ENCODE measurements around the gene PIM2.
"Not testable (repeated sequence)": the region's sequence is repeated elsewhere in the genome, so short reads cannot be mapped to it uniquely, and the experiment has no call there.

PIM2 gene

DNA sequence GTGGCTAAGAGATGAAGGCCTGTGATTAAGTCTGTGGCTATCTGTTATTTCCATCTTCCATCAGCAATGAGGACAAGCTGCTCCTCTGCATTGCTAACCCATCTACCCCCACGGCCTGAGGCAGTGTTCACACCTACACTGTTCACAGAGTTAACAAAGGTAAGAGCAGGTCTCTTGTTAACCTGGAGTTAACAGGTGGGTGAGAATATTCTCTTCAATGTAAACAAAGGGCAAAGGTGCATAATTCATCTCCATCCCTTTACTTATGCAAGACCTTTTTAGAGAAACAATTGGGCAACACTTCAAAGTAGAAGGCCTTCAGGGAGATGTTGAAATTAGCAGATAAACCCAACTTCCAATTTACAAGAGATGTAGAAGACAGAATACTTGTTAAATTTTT, 10.2 kb downstream of the PIM2 start:
- no peak for DNase-seq (ENCODE audit: low read depth in 2 of 2, low spot score in 1 of 2)

DNA sequence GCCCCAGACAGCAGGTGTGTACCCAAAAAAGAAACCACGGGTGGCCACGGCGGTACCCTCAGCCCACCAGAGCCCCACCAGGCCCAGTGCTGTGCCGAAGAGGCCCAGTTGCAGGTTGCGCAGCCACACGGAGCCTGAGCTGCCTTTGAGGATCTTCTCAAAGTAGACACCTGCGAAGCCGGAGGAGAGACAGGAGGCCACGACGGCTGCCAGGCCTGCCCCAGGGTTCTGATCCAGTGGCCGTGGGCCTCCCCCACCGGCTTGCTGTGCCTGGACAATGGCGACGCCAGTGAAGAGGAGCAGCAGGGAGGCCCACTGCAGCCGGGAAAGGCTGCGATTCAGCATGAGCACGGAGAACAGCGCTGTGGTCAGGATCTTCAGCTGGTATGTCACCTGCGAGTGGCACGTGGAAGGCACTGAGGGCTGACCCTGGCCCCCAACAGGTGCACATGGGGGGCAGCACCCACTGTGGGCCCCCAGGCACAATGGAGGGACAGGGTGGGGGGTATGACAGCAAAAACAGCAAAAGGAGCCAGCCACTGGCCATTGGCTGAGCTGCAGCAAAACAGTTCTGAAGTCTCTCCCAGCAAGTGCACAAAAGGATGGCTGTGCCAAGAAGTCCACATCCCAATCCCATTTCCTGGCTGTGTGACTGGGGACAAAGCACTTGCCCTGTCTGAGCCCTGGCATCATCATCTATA, 13.6 kb downstream of the PIM2 start:
- no peak for DNase-seq (ENCODE audit: low read depth in 2 of 2, low spot score in 1 of 2)

DNA sequence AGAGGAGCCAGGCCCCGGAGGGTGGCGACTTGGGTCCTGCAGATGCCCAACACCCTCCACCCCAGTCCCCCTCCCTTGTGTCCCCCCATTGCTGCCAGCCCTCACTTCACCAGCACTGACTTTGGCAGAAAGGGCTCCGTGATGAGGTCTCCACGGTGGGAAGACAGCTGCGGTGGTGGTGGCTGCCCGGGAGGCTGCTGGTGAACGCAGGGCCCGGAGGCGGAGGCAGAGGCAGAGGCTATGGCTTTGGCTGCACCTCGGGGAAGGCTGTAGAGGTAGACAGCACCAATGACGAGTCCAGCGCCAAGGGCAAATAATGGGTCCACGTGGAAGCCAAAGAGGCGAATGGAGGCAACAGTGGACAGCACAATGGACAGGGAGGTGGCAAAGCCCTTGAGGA, 14.2 kb downstream of the PIM2 start:
- no peak for DNase-seq (ENCODE audit: low read depth in 2 of 2, low spot score in 1 of 2)

DNA sequence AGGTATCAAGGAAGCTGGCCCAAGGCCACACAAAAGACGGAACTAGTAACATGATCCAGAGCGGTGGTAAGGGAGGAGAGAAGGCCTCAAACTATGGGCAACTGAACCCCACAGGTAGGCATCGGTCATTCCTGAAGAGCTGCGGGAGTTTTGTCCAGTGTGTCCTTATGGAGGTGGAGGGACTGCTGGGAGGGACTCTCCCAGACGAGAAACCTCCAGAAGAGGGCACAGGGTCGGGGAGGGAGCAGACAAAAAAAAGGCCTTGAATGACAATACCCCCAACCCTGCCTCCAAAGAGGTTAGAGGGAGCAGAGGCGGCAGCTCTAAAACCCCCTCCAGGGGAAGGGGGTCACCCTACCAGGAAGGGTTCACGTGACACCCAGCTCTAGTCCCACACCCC, 14.6 kb downstream of the PIM2 start:
- DNase-seq (ENCODE audit: low read depth in 2 of 2, low spot score in 1 of 2) = no peak

DNA sequence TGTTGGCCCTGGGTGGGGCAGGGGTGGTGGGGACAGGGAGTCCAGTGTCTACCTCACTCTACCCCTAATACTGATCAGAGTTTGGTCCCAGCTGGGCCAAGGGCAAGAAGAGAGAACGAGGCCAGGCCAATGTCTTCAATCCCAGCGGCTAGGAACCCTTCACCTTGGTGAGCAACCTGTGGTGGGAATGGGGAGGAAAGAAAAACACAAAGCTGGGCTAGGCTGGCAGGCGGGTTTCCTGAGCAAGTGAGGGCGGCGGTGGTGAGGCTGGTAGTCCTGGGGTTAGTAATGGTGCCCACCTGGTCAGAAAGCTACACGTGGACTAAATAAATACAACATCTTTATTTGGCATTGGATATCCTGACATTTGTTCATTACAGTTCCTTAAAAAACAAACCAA, 15.5 kb downstream of the PIM2 start:
- no peak for DNase-seq (ENCODE audit: low read depth in 2 of 2, low spot score in 1 of 2)

DNA sequence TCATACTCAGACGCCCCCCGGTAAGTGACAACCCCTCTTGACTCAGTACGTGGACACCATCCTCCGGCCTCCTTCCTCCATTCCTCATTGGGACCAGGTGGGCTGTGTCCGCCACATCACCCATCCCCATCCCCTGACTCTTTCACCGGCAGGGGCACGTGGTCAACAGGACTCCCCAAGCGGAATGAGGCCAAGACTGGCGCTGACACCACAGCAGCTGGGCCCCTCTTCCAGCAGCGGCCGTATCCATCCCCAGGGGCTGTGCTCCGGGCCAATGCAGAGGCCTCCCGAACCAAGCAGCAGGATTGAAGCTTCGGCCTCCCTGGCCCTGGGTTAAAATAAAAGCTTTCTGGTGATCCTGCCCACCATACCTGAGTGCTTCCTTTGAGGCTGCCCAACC, 16.0 kb downstream of the PIM2 start:
- DNase-seq (ENCODE audit: low read depth in 2 of 2, low spot score in 1 of 2) = no peak

DNA sequence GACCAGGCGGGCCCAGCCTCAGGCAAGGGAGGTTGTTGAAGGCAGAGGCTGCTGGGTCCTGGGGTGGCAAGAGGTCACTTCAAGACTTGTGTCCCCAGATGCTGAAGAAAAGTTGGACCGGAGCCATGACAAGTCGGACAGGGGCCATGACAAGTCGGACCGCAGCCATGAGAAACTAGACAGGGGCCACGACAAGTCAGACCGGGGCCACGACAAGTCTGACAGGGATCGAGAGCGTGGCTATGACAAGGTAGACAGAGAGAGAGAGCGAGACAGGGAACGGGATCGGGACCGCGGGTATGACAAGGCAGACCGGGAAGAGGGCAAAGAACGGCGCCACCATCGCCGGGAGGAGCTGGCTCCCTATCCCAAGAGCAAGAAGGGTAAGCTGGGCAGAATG, 16.7 kb downstream of the PIM2 start:
- no peak for DNase-seq (ENCODE audit: low read depth in 2 of 2, low spot score in 1 of 2)

DNA sequence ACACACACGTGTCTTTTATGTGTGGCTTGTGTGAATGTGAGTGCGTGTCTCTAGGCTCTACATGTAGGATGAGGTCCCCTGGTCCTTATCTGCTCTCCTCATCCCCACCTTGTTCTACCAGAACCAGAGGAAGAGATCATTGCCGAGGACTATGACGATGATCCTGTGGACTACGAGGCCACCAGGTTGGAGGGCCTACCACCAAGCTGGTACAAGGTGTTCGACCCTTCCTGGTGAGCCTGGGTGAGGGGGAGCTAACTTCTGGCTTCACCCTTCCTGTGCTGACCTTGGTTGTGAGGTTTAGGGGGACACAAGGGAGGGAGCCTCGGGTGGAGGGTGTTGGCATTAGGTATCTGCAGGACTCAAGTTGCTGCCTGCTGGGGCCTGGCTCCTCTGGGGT, 17.8 kb downstream of the PIM2 start:
- no peak for DNase-seq (ENCODE audit: low read depth in 2 of 2, low spot score in 1 of 2)

DNA sequence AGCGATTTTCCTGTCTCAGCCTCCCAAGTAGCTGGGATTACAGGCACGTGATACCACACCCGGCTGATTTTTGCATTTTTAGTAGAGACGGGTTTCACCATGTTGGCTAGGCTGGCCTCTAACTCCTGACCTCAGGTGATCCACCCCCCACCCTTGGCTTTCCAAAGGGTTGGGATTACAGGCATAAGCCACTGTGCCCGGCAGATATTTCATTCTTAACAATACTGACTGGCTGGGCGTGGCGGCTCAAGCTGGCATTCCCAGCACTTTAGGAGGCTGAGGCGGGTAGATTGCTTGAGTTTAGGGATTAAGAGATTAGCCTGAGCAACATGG, 19.8 kb downstream of the PIM2 start:
- no peak for DNase-seq (ENCODE audit: low read depth in 2 of 2, low spot score in 1 of 2)

DNA sequence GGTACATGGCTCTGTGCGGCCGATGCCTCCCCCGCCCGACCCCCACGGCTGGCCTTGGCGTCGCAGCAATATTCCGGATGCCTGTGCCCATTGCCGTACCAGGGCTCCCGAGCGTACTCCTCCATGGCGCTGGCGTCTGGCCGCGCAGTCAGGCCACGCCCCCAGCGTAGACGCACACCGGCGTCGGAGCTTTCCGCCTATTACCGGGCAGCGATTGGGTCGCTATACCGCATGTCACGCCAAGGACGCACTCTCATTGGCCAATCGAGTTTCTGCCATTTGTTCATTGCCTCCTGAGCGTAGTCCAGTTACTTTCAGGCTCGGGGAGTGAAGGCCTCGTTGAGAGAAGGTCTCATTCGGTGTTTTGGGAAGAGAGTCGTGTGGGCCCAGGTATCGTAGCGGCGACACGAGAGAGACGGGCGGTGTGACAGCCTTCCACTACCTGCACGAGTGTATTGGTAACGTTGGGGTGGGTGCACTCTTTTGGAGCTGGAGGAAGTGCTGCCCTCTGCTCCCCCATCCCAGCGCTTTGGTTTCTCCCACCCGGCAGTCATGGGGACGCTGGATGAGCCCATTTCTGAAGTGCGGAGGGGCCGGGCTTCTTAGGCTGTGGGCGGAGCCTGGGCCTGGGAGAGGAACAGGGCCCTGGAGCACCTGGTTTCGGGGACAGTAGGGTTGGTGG, 21.1 kb downstream of the PIM2 start, which contains the start of the genes PQBP1 and TIMM17B:
Gene PQBP1, plus strand, starts transcription at position 306 of the 682 bp plus-strand sequence. CDS start 580 bp downstream, outside the sequence.
Gene TIMM17B, minus strand, starts transcription at position 144 of the 682 bp plus-strand sequence. Its CDS starts 19 bp downstream, at position 125.
- peak; percentile 53 to 72 for DNase-seq (ENCODE audit: low read depth in 2 of 2, low spot score in 1 of 2)

DNA sequence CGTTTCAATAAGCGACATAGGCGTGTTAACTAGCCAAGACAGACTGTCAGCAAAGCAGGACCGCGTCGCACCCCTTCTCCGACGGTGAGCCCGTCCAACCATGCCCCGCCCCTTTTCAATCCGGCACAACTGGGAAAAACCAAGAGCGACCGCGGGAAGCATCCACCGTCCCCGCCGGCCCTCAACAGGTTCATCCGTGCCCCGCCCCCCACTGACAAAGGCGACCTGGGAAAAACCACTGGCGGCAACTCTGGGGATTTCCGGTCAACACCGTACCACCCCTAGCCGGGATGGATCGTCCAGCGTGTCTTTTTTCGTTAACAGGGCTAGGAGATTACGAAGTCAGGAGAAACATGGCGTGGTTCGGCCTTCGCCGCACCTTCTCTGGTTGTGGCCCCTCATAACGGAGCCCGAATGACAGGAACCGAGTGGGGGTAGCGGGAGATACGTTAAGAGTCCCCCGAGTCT, 21.6 kb downstream of the PIM2 start:
- no peak for DNase-seq (ENCODE audit: low read depth in 2 of 2, low spot score in 1 of 2)

DNA sequence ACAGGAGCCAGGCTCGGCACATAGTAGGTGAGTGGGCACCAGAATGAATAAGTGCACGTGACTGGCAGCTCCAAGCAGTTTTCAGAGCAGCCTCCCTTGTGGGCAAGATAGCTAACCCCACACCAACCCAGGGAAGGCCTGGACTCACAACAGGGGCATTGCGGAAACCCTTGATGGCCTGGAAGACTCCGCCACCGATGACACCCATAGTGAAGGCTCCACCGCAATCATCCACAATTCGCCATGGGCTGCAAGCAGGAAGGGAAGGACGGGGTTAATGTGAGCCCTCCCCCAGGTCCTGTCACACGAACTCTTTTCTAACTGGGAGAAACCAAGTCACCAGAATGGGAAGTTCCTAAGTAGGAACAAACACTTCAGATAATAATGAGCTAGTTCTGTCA, 22.2 kb downstream of the PIM2 start:
- DNase-seq (ENCODE audit: low read depth in 2 of 2, low spot score in 1 of 2) = no peak

DNA sequence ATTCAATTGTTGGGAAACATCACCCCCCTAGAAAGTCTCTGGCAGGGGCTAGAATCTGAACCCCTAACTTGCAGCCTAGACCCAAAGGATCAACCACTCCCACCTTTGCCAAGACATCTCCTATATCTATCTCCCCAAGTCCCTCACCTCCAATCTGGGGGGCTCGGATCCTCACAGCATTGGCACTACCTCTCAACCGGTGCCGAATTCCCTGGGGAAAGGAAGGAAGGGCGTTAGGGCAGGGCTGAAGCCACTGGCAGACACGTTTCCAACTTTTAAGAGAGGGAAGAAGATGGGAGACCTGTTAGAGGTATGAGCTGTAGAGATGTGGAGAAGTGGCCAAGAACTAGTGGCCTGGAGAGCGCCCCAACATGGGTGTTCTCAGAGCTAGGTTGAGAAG, 23.9 kb downstream of the PIM2 start:
- no peak for DNase-seq (ENCODE audit: low read depth in 2 of 2, low spot score in 1 of 2)

DNA sequence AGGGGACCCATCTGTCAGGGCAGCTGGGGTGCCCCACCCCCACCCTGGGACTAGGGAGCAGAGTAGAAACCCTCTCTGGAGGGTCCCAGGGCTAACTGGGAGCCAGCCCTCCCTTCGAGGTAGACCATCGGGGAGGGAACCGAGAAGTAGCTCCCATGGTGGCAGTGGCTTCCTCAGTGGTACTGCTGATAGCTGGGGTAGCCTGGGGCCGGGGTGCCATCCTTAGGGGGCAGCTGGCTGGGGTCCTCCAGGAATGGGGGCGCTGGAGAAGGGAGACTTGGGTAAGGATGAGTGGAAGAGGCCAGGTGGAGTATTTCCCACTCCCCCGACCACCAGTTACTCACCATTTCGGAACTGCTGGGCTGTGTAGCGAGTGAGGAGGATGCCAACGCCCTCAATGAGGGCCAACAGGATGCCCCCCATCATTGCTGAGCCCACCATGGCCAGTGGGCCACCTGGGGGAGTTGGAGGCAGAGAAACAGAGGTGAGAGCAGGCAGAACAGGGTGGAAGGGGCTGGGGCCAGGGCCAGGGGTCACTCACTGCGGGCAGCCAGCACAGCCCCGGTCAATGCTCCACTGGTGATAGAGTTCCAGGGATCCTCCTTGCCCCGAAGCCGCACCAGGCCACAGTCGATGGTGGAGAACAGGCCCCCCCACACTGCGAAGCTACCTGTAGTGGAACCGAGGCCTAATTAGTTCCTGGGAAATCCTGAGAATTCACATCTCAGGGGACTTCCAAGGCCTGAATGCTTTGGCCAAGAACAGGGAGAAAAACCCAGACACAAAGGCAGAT, 25.1 kb downstream of the PIM2 start:
- DNase-seq (ENCODE audit: low read depth in 2 of 2, low spot score in 1 of 2) = no peak

DNA sequence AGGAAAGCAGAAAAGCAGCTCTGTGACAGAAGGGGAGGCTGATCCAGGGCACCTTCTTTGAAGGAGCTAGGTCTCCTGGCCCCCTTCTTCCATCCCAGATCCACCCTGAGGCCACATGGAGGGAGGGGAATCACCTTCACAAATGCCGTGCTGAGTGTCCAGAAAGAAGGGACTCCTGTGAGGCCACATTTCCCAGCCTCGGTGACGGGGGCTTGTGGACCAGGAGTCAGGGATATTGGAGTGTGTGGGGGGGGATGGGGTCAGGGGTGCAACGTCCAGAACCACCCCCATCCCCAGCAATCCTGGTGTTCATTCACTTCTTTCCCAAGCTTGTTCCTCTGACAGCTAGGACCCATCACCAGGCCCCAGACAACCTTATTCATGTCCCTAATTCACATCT, 25.9 kb downstream of the PIM2 start:
- DNase-seq (ENCODE audit: low read depth in 2 of 2, low spot score in 1 of 2) = no peak

DNA sequence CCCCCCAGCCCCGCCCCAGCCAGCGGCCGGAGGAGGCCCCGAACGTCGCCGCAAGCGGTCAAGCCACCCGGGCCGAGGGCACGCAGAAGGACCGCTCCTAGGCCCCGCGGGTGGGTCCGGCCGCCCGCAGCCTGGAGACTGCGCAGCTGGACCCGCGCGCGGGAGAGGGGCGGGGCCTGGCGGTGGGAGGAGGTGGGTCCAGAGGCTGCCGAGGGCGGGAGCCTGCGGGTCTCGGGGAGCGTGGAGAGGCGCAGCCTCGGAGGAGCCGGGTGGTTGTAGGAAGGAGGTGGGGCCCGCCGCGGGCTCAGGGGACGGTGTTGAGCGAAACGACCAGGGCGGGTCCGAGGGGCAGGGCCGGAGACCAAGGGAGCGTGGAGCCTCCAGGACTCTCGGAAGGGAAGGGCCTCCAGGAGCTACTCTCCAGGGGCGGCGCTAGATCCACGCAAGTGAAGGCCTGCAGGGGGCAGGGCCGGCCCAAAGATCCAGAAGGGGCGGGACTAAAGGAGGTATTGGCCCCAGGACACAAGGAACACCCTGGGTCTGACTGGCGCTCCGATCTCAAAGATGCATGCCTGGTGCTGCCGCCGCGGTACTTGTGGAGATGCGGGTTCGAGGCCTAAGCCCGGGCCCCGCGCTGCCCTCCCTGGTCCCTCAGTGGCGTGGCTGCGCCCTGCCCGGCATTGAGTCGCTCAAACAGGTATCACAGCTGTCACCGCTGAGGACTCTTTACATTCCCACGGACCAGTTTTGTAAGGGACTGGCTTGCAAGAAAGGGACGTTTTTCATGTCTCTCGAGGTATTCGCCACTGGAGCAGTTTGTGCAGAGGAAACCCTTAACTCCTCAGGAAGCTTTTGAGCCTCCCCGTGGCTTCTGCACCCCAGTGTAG, 27.2 kb downstream of the PIM2 start:
- DNase-seq (ENCODE audit: low read depth in 2 of 2, low spot score in 1 of 2) = peak; percentile 39 to 51

DNA sequence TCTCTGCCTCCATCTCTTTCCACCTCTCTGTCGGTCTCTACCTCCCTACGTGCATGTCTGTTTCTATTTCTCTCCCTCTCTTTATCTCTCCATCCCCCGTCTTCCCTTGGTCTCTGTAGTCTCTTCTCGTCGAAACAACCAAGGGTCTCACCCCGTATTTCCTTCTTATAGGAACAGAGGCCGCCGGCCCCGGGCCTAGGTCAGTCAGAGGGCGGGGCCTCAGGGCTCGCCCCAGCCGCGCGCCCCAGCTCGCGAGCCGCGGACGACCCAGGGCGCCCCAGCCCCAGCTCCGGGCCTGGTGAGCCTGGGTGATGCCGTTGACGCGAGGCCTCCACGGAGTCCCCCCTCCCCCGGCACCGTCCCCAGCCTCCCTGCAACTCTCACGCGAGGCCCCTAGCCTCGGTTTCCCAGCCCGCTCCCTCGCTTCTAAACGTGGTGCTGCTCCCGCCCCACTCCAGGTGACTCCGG, 27.9 kb downstream of the PIM2 start:
- DNase-seq (ENCODE audit: low read depth in 2 of 2, low spot score in 1 of 2) = no peak

DNA sequence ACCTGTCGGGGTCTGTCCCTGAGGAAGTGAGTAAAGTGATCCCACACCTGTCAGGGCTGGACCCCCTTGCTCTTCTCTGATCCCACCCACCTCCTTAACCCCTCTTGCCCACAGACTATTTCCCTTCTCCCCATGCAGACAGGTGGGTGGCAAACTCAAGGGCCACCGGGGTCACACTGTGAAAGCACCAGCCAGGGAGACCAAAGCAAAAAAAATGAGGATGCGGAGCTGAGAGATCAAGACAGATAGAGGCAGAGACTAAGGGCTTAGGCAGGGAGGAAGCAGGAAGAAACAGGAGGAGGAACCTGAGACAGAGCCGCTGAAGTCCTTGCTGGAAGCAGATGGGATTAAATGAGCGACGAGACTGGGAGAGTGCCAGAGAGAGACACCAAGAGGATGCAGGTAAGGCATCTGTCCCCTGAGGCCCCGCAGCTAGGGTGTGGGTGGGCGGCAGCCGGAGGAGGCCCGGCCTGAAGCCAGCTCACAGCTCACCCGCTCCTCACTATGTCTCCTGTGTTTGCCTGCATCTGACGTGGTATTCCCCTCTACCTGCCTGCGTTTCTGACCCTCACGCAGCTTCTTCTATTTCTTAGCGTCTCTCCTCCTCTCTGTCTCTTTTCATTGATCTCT, 28.4 kb downstream of the PIM2 start:
- DNase-seq (ENCODE audit: low read depth in 2 of 2, low spot score in 1 of 2) = no peak

DNA sequence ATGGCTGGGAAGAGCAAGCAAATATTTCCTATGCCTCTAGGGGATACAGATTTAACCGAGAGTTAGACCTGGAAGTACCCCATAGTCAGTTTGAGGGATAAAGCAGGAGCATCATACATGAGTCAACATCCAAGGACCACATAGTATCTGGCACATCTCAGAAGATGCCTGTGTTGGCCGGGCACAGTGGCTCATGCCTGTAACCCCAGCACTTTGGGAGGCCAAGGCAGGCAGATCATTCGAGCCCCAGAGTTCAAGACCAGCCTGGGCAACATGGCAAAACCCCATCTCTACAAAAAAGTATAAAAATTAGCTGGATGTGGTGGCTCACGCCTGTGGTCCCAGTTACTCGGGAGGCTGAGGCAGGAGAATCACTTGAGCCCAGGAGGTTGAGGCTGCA, 32.2 kb downstream of the PIM2 start:
- not testable (repeated sequence) for DNase-seq (ENCODE audit: low read depth in 2 of 2, low spot score in 1 of 2)

DNA sequence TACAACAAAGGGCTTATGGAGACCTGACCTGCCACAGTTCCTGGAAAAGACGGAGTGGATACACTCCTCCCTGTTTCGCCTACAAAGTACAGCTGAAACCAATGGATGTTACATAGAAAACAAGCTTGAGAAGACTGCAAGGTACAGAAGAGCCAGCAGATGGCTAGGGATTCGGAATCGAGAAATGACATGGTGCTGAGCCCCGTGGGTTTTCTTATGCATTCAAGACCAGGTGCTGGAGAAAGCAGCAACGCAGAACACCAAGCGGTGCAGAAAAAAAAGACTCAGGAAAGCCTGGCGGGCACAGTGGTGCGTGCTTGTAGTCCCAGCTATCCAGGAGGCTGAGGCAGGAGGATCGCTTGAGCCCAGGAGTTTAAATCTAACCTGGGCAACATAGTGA, 35.1 kb downstream of the PIM2 start:
- no peak for DNase-seq (ENCODE audit: low read depth in 2 of 2, low spot score in 1 of 2)

All from stimulated activated CD8-positive, alpha-beta memory T cell treated with anti-CD3 and anti-CD28 coated beads, Interleukin-4, amount 100 ng/mL, for 1 hour (primary cell).